H1 (cell line): ENCODE data around the gene GABRD.

Experiments
- EZH2 ChIP-seq: fragments of 200-600 bp; sonication (generic); IDR thresholded peaks from 2 replicates; pipeline ENCODE4 v1.7.1; 2012; ENCODE audit warnings: low read depth, mild to moderate bottlenecking, moderate library complexity, low read length, inconsistent platforms; ENCODE audit not compliant: severe bottlenecking
- POLR2A ChIP-seq, 2 experiments: IDR thresholded peaks; 1 replicate in 1 of 2; 2 replicates in 1 of 2; pipeline ENCODE4 v1.6.1; 2011; ENCODE audit warnings: low read depth in 2 of 2, low read length in 2 of 2, mild to moderate bottlenecking in 2 of 2; ENCODE audit errors: control extremely low read depth in 1 of 2
- POLR2AphosphoS5 ChIP-seq: IDR thresholded peaks from 2 replicates; pipeline ENCODE4 v1.6.1; 2011; ENCODE audit warnings: low read depth, low read length
- SRF ChIP-seq: IDR thresholded peaks from 2 replicates; pipeline ENCODE4 v1.6.1; 2011; ENCODE audit warnings: mild to moderate bottlenecking, low read depth, low read length, moderate library complexity
- TF ChIP-seq, protein P1 (sequence below), 3 experiments: IDR thresholded peaks; 1 replicate in 2 of 3; 2 replicates in 1 of 3; pipeline versions ENCODE4 v1.5.1 to v1.6.1; 2011; ENCODE audit warnings: low read length in 3 of 3, mild to moderate bottlenecking in 3 of 3, inconsistent platforms in 2 of 3, low read depth in 1 of 3, moderate library complexity in 1 of 3; ENCODE audit not compliant: insufficient read depth in 1 of 3; ENCODE audit errors: control extremely low read depth in 1 of 3

DNA sequence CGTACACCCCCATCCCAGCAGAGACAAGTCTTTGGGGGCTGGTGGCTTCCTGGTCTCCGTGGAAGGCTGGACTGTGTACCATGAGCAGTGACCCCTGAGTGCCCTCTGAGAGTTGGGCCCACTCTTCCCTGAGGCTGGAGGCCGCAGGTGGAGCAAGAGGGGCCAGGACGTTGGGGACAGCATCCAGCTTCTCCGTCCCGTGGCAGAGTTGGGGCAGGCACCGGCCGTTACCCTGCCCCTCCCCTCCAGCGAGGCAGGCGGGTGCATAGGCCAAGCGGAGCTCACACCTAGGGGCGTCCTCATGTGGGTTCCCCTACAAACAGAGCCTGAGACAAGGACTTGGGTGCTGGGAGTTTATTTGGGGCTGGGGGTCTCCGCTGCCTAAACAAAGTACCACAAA lies 14.0 kb downstream of the GABRD start:
- TF ChIP-seq SRF: no peak
- TF ChIP-seq POLR2AphosphoS5: no peak
- TF ChIP-seq, protein P1, sequence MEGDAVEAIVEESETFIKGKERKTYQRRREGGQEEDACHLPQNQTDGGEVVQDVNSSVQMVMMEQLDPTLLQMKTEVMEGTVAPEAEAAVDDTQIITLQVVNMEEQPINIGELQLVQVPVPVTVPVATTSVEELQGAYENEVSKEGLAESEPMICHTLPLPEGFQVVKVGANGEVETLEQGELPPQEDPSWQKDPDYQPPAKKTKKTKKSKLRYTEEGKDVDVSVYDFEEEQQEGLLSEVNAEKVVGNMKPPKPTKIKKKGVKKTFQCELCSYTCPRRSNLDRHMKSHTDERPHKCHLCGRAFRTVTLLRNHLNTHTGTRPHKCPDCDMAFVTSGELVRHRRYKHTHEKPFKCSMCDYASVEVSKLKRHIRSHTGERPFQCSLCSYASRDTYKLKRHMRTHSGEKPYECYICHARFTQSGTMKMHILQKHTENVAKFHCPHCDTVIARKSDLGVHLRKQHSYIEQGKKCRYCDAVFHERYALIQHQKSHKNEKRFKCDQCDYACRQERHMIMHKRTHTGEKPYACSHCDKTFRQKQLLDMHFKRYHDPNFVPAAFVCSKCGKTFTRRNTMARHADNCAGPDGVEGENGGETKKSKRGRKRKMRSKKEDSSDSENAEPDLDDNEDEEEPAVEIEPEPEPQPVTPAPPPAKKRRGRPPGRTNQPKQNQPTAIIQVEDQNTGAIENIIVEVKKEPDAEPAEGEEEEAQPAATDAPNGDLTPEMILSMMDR (IDR thresholded peaks at IDR 0.05; ENCODE audit: control extremely low read depth in 1 of 3, insufficient read depth in 1 of 3, low read depth in 1 of 3, low read length in 3 of 3): no peak
- TF ChIP-seq POLR2A (IDR thresholded peaks at IDR 0.05; ENCODE audit: control extremely low read depth in 1 of 2, low read depth in 2 of 2, low read length in 2 of 2): no peak
- no peak for TF ChIP-seq EZH2
